ENCODE measurements around the gene IRAK3. TPM values are rescaled to one million over a fixed set of nuclear protein-coding genes. Genes with fewer than 3 reads are reported as not detected.

Gene IRAK3
- total RNA-seq, 1 experiment from 2014 or later, result 2.4 TPM

- TF ChIP-seq CTCF (IDR thresholded peaks at IDR 0.05) (peak; percentile 78), REST (IDR thresholded peaks at IDR 0.05; ENCODE audit: insufficient read depth in 1 of 2, low read depth in 2 of 2, low read length in 1 of 2) (no peak)
- Histone ChIP-seq H3K36me3 (ENCODE audit: control insufficient read depth, insufficient read depth, low read length) (no peaks in the 10 kb centered on the region), H3K4me3 (ENCODE audit: low read depth in 2 of 2, low read length in 2 of 2) (no peak overlapping the region), H3K27ac (ENCODE audit: low read length) (no peak overlapping the region), H3K27me3 (ENCODE audit: control insufficient read depth, insufficient read depth, low read length) (peaks cover 8% of the 10 kb centered on the region), H3K4me1 (ENCODE audit: control insufficient read depth, insufficient read depth, low read length) (no peaks in the 10 kb centered on the region), H3K9me3 (ENCODE audit: control insufficient read depth, insufficient read depth, low read depth, low read length) (no peaks in the 10 kb centered on the region)
- ATAC-seq, result peak; percentile 70; the same call in 1 of the 2 replicates
- ChIA-PET CTCF (interaction anchor here (0.7 kb wide), 1 partner anchor 94 kb away, joined by 3 read pairs; no protein-coding TSS in a partner anchor), POLR2A (interaction anchor here (0.6 to 0.9 kb wide), 2 partner anchors 100 to 111 kb away, joined by 3 read pairs; no protein-coding TSS in a partner anchor)
- peak; percentile 8 for DNase-seq (ENCODE audit: low read depth, low spot score)
- BruUV-seq (replicated peaks), result no TSS peak
- intact Hi-C loops (cut with micrococcal nuclease; ENCODE audit: unreplicated experiment) (loop anchor here (5.0 kb wide), 1 partner anchor 422 kb away; no protein-coding TSS in a partner anchor), in situ Hi-C loops (cut with HindIII; ENCODE audit: low pct_unique_long_range_greater_than_20kb, low sequenced_read_pairs) (no loop called here)
Measured at GRCh38 chr12:66269757-66270383, 80.9 kb downstream of the IRAK3 start.

GRCh38 chr12:66270613-66271012, 81.6 kb downstream of the IRAK3 start:
- Histone ChIP-seq H3K4me1 (ENCODE audit: control insufficient read depth, insufficient read depth, low read length) (no peaks in the 10 kb centered on the region), H3K9me3 (ENCODE audit: control insufficient read depth, insufficient read depth, low read depth, low read length) (no peaks in the 10 kb centered on the region), H3K27me3 (ENCODE audit: control insufficient read depth, insufficient read depth, low read length) (peaks cover 8% of the 10 kb centered on the region), H3K4me3 (ENCODE audit: low read depth in 2 of 2, low read length in 2 of 2) (no peak overlapping the region), H3K27ac (ENCODE audit: low read length) (no peak overlapping the region), H3K36me3 (ENCODE audit: control insufficient read depth, insufficient read depth, low read length) (no peaks in the 10 kb centered on the region)
- CTCF ChIA-PET, result interaction anchor here (0.7 kb wide), 1 partner anchor 95 kb away, joined by 3 read pairs; no protein-coding TSS in a partner anchor
- DNase-seq (ENCODE audit: low read depth, low spot score), result no peak
- BruUV-seq (replicated peaks), result no TSS peak
- TF ChIP-seq POLR2AphosphoS5 (IDR thresholded peaks at IDR 0.05; ENCODE audit: low read depth, low read length), result no peak
- TF ChIP-seq SIN3A (IDR thresholded peaks at IDR 0.05; ENCODE audit: borderline replicate concordance, insufficient read depth, low read depth, low read length), result no peak
- no peak for TF ChIP-seq CTCF (IDR thresholded peaks at IDR 0.05)
- no peak for TF ChIP-seq TCF7L2 (IDR thresholded peaks at IDR 0.05; ENCODE audit: low read depth, low read length)
- TF ChIP-seq REST (IDR thresholded peaks at IDR 0.05; ENCODE audit: insufficient read depth in 1 of 2, low read depth in 2 of 2, low read length in 1 of 2), result no peak
- intact Hi-C loops (cut with micrococcal nuclease; ENCODE audit: unreplicated experiment), result loop anchor here (5.0 kb wide), 1 partner anchor 422 kb away; no protein-coding TSS in a partner anchor
- in situ Hi-C loops (cut with HindIII; ENCODE audit: low pct_unique_long_range_greater_than_20kb, low sequenced_read_pairs), result no loop called here
- ATAC-seq, result no peak
- POLR2A ChIA-PET, result interaction anchor here (0.9 kb wide), 1 partner anchor 101 kb away, joined by 3 read pairs; no protein-coding TSS in a partner anchor
